ENCODE results near the gene RPL3.
A peak's percentile ranks its signal among the peaks of the same experiment; 100 is the strongest.

The RPL3 gene

DNA sequence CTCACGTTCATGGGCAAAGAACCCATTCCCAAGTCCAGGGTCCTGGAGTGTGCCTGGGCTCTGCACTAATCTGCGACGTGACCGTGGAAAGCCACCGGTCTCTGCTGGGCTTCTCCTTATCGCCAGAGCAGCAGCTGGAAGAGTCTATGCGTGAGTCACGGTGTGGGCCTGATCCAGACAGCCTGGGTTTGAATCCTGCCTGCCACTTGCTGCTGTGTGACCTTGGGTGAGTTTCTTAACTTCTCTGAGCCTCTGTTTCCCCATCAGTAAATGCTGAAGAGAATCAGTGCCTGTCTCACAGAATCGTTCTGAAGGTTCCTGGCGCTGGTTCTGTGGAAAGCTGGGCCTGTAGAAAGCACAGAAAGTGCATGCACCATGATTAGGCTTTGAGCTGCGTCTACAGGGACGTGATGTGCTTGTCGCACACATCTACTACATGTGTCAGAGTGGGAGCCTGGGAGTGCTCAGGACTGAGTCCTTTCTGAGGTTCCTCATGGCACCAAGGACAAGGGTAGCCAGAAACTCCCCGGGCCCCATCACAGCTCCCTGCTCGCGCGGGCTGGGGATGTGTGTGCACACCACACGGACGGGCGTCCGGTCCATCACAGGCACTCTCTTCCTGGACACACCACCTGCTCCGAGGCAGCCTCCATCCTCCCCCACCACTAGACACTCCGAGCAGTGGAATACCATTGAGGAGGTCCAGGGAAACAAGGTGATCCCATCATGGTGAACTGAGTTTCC, 54.1 kb downstream of the RPL3 start:
- no peak for DNase-seq (ENCODE audit: low read depth)
- no peak for TF ChIP-seq MYC (IDR thresholded peaks at IDR 0.05; ENCODE audit: low read depth, low read length)
- no peak for TF ChIP-seq POLR2A (IDR thresholded peaks at IDR 0.05; ENCODE audit: extremely low read depth, insufficient read length)
- TF ChIP-seq, protein P1, sequence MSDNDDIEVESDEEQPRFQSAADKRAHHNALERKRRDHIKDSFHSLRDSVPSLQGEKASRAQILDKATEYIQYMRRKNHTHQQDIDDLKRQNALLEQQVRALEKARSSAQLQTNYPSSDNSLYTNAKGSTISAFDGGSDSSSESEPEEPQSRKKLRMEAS (IDR thresholded peaks at IDR 0.05; ENCODE audit: low read depth, low read length): no peak
- TF ChIP-seq, protein P2, sequence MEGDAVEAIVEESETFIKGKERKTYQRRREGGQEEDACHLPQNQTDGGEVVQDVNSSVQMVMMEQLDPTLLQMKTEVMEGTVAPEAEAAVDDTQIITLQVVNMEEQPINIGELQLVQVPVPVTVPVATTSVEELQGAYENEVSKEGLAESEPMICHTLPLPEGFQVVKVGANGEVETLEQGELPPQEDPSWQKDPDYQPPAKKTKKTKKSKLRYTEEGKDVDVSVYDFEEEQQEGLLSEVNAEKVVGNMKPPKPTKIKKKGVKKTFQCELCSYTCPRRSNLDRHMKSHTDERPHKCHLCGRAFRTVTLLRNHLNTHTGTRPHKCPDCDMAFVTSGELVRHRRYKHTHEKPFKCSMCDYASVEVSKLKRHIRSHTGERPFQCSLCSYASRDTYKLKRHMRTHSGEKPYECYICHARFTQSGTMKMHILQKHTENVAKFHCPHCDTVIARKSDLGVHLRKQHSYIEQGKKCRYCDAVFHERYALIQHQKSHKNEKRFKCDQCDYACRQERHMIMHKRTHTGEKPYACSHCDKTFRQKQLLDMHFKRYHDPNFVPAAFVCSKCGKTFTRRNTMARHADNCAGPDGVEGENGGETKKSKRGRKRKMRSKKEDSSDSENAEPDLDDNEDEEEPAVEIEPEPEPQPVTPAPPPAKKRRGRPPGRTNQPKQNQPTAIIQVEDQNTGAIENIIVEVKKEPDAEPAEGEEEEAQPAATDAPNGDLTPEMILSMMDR (IDR thresholded peaks at IDR 0.05; ENCODE audit: low read depth, low read length): no peak
- no peak overlapping the region for H3K4me3 ChIP-seq (ENCODE audit: low read depth, low read length)

DNA sequence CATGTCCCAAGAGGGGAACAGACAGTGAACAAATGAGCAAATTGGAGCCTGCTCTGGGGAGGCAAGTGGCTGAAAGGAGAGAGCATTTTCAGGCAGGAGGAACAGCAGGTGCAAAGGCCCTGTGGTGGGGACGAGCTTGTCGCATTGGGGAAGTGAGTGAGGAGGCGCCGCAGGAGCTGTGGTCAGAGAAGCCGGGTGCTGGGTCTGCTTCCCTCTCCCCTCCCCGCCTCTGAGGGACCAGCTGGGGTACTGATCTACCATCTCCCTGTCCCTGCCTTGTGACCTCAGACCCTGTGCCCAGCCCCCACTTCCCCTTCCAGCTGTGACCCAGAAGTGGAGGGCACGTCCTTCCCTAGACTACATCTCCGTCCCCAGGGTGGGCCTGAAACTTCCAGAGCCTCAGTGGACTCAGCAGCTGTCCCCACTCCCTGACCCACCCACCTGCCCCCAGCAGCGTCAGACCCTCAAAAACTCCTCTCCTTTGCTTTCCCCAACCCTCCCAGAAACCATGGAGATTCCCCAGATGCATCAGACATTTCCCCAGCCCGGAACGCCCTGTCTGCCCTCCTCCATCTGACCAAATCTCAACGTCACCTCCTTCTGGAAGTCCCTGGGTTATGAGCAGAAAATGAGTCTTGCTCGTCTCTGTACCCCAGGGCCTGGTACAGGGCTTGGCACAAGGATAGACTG, 54.9 kb downstream of the RPL3 start:
- no peak overlapping the region for H3K4me3 ChIP-seq (ENCODE audit: low read depth, low read length)
- DNase-seq (ENCODE audit: low read depth): peak; percentile 75
- TF ChIP-seq MYC (IDR thresholded peaks at IDR 0.05; ENCODE audit: low read depth, low read length): no peak
- no peak for TF ChIP-seq POLR2A (IDR thresholded peaks at IDR 0.05; ENCODE audit: extremely low read depth, insufficient read length)
- TF ChIP-seq, protein P2 (IDR thresholded peaks at IDR 0.05; ENCODE audit: low read depth, low read length): no peak
- TF ChIP-seq, protein P1 (IDR thresholded peaks at IDR 0.05; ENCODE audit: low read depth, low read length): no peak

DNA sequence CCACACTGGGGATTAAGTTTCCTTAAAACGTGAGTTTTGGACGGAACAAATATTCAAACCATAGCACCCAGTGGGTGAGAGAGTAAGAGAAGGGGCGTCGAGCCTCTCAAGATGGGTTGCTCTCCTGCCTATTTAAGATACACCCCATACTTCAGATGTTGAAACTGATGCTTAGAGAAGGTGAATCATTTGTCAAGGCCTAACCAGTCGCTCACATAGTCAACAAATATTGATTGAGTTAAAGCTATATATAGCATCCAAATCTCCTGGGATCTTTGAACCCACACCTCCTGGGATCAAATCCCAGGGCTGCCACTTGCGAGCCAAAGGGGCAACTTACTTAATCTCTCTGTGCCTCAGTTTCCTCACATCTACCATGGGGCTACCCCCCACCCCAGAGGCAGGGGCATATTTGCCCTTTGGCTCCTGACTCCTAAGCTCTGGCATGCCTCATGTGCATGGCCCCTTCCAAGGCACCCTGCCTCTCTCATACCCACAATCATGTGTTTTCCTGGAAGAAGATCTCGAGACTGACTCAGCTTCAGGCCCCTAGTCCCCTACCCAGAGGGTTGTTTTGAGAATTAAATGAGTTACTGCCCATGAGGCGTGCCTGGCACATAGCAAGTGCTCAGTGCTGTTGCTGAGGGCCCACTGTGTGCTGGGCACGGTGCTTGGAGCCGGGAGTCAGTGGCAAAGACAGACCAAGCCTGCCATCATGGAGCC, 55.6 kb downstream of the RPL3 start:
- no peak overlapping the region for H3K4me3 ChIP-seq (ENCODE audit: low read depth, low read length)
- TF ChIP-seq MYC (IDR thresholded peaks at IDR 0.05; ENCODE audit: low read depth, low read length): no peak
- TF ChIP-seq, protein P1 (IDR thresholded peaks at IDR 0.05; ENCODE audit: low read depth, low read length): no peak
- TF ChIP-seq POLR2A (IDR thresholded peaks at IDR 0.05; ENCODE audit: extremely low read depth, insufficient read length): no peak
- TF ChIP-seq, protein P2 (IDR thresholded peaks at IDR 0.05; ENCODE audit: low read depth, low read length): no peak
- no peak for DNase-seq (ENCODE audit: low read depth)
